H1 (cell line): ENCODE results near the gene PTPRR. TPM values are rescaled to one million over a fixed set of nuclear protein-coding genes. Genes with fewer than 3 reads are reported as not detected.

Experiments used
- ATF2 ChIP-seq: IDR thresholded peaks from 2 replicates; pipeline ENCODE4 v1.6.1; 2012; ENCODE audit warnings: low read length, inconsistent platforms
- EZH2 ChIP-seq: fragments of 200-600 bp; sonication (generic); IDR thresholded peaks from 2 replicates; pipeline ENCODE4 v1.7.1; 2012; ENCODE audit warnings: low read depth, mild to moderate bottlenecking, moderate library complexity, low read length, inconsistent platforms; ENCODE audit not compliant: severe bottlenecking
- TEAD4 ChIP-seq: IDR thresholded peaks from 2 replicates; pipeline ENCODE4 v1.6.1; 2012; ENCODE audit warnings: low read depth, low read length, inconsistent platforms, mixed read lengths
- polyA plus RNA-seq, 7 experiments: library from polyadenylated mRNA; depleted of rRNA in 3 of 7; stranded (reverse) in 5 of 7; unstranded in 2 of 7; fragments of >200 nt in 5 of 7; fragments of 200-250 nt in 2 of 7; gene quantifications; 1 replicate in 5 of 7; 2 replicates in 1 of 7; 4 replicates in 1 of 7; pipeline versions ENCODE4 v1.2.1 to v1.2.3, GENCODE V29; 2011 to 2013; ENCODE audit warnings: missing spikeins in 2 of 7, mixed read lengths in 2 of 7
- total RNA-seq: library from RNA; stranded (reverse); fragmentation: NEBNext Ultra II Directional; extraction: Animal tissue kit (Norgen Biotek cat#: 25700); gene quantifications from 2 replicates; pipeline ENCODE4 v1.2.1, GENCODE V29; 2021

PTPRR gene
- total and polyA plus RNA-seq, 2 of the 8 experiments (the other 6 are each of a cell fraction or from before 2014, with no cell fraction given): 0.07 to 0.35 TPM

DNA sequence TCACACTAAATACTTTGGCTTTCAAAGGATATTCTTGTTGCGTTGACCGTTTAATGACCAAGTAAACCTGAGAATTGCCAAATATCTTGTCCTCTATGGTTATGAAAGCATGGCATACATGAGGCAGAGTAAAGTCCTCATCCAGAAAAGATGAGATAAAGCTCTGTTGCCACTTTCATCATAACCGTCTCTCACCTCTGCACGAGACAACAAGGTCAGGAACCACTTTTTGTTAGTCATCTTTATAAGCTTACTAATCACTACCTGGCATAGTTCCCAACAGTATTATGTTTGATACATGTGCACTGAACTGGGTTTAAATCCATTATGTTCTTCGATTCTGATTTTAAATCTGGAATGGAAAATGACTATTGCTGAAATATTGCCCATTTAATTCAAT is 314.6 kb downstream of the PTPRR start (continued):
- no peak for TF ChIP-seq EZH2
- TF ChIP-seq ATF2: no peak
- TF ChIP-seq TEAD4: no peak
